Activated gamma-delta T cell treated with anti-CD3 and anti-CD28 coated beads, Interleukin-2, amount 50 U/mL, for 16 hours (primary cell): Measurements from ENCODE around the gene FRRS1L.
"Not testable (repeated sequence)": the region's sequence is repeated elsewhere in the genome, so short reads cannot be mapped to it uniquely, and the experiment has no call there.

Experiments used
- DNase-seq: peaks from one replicate; pipeline ENCODE4 v3.0.0-alpha.2; 2020; ENCODE audit warnings: low read depth

FRRS1L gene

GRCh38 chr9:109129470-109130197 is 37.4 kb downstream of the FRRS1L start:
- DNase-seq, result no peak

GRCh38 chr9:109126671-109127070 is 40.4 kb downstream of the FRRS1L start:
- not testable (repeated sequence) for DNase-seq

GRCh38 chr9:109124121-109124520 is 42.9 kb downstream of the FRRS1L start:
- DNase-seq, result no peak

- no peak for DNase-seq
Measured at GRCh38 chr9:109122726-109123621, 44.1 kb downstream of the FRRS1L start.

- DNase-seq, result no peak
Measured at GRCh38 chr9:109121232-109121796, 45.7 kb downstream of the FRRS1L start.

GRCh38 chr9:109120204-109120789 is 46.8 kb downstream of the FRRS1L start:
- DNase-seq, result no peak

GRCh38 chr9:109119439-109120203 is 47.4 kb downstream of the FRRS1L start, which contains the start of gene TMEM245:
TMEM245 (minus strand) TSS chr9:109119947; CDS start chr9:109119913, 34 bp downstream.
- DNase-seq, result peak; percentile 90

- DNase-seq, result no peak
Measured at GRCh38 chr9:109118808-109119438, 48.1 kb downstream of the FRRS1L start.

- no peak for DNase-seq
Measured at GRCh38 chr9:109117856-109118807, 48.9 kb downstream of the FRRS1L start.

GRCh38 chr9:109115931-109116526 is 51.0 kb downstream of the FRRS1L start:
- no peak for DNase-seq

GRCh38 chr9:109114670-109115069 is 52.4 kb downstream of the FRRS1L start:
- DNase-seq, result no peak

- no peak for DNase-seq
Measured at GRCh38 chr9:109113892-109114609, 53.0 kb downstream of the FRRS1L start.

GRCh38 chr9:109113254-109113653 is 53.8 kb downstream of the FRRS1L start:
- no peak for DNase-seq

- DNase-seq, result no peak
Measured at GRCh38 chr9:109110329-109111021, 56.6 kb downstream of the FRRS1L start.

GRCh38 chr9:109109967-109110328 is 57.1 kb downstream of the FRRS1L start:
- DNase-seq, result no peak

GRCh38 chr9:109108318-109108717 is 58.7 kb downstream of the FRRS1L start:
- no peak for DNase-seq

GRCh38 chr9:109107402-109108240 is 59.4 kb downstream of the FRRS1L start:
- no peak for DNase-seq
